ENCODE measurements around the gene ARAP1.

Gene ARAP1

GRCh38 chr11:72742513-72743320, 9.5 kb downstream of the ARAP1 start:
- no peak for DNase-seq (ENCODE audit: low read depth)

DNA sequence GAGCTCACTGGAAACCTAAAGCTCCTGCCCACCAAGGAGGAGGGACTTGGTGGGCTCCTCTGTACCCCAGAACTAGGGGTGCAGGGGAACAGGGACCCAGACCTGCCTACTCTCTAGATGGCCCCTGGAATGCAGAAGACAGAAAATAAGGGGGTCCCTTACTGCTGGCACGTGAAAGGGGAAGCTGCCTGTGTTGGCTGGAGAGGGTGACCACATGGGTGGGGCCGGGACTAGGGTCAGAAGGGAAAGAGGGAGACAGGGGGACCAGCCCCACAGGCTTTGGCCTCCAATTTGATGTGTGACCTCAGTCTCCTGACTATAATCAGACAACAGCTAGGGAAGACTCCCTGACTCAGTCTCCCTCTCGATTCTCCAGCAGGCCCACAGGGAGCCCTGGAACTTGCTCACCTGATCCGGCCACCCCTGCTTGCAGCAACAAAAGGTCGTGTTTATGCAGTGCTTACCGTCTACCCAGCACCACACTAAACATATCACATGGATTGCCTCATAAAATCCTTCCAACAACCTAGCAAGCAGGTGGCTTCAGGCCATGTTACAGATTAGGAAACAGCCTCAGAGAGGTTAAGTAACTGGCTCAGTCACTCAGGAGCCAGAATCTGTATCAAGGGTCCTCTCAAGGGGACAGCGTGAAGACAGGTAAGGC, 10.2 kb downstream of the ARAP1 start:
- DNase-seq (ENCODE audit: low read depth) = no peak

GRCh38 chr11:72741429-72741833, 10.8 kb downstream of the ARAP1 start:
- DNase-seq (ENCODE audit: low read depth) = no peak

GRCh38 chr11:72740562-72741428, 11.4 kb downstream of the ARAP1 start:
- DNase-seq (ENCODE audit: low read depth) = no peak

- no peak for DNase-seq (ENCODE audit: low read depth)
Observed at GRCh38 chr11:72740060-72740424, 12.2 kb downstream of the ARAP1 start.

DNA sequence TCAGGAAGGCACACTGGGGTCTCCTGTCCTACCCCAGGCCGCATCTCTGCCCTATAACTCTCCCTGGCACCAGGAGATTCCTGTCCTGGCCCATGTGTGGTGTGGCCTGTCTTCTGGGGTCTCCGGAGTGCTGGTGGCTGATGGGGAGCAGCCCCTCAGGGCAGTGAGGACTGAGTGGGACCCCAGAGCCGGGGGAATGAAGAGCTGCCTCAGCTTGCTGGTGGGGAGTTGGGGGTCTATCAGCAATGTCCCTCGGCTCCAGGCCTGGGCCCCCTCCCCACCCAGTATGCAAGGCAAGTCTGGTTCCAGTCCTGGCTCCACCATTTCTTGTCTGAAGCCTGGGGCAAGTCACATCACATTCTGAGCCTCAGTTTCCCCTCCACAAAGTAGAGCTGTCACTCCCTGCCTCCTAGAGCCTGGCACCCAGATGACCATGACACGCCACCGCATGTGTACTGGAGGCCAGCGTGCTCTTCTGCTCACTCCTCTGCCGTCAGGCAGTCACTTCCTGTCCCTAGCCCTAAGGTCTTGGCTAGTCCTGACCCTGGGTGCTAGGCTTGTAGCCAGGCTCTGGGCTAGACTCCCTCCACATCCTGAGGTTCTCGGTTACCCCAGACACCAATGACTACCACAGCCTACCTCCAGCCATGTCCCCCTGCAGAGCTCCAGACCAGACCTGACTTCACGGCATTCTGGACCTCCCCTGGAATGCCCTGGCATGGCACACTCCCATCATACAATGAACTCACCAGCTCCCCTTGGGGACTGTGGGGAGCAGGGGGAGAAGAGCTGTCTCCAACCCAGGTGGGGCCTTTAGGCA, 12.8 kb downstream of the ARAP1 start:
- no peak for DNase-seq (ENCODE audit: low read depth)

GRCh38 chr11:72738199-72739141, 13.7 kb downstream of the ARAP1 start:
- no peak for DNase-seq (ENCODE audit: low read depth)

DNA sequence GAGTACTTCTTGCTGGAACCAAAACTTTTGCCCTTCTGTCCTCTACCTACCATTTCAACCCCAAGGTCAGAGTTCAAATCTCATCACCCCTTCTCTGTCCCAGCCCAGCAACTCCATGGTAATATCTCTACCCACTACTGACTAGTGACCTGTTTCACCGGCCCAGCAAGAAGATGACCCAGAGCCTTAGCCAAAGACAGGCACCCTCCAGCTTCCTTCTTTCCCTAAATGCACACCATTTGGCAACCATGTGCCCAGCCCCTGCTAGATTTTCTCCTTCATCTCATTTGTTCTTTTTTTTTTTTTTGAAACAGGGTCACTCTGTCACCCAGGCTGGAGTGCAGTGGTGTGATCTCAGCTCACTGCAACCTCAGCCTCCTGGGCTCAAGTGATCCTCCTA, 14.9 kb downstream of the ARAP1 start:
- no peak for DNase-seq (ENCODE audit: low read depth)

DNA sequence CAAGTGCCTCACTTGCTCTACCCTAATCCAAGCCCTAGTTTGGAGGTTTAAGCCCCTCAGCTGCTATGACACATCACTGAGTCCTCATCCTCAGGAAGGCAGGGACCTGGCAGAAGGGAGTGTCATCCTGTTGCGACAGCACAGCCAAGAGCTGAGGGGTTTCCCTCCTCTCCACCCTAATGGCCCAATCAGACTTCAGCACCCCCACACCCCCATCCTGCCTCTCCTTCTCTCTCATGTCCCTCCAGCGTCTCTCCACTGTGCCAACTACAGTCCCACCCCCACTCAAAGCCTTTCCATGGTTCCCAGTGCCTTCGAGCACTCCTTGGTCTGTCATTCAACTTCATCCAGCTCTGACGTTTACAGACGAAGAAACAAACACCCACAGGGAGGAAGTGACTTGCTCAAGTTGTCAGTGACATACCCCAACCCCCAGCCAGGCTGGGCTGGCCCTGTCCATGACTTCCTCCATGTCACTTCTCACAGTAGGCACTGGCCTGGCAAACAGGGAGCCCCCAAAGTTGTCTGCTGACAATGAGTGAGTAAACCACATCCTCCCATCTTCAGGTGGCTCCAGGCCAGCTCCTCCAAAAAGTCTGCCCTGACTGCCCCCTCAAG, 15.6 kb downstream of the ARAP1 start:
- DNase-seq (ENCODE audit: low read depth) = peak; percentile 42

- DNase-seq (ENCODE audit: low read depth) = no peak
Observed at GRCh38 chr11:72735495-72736027, 16.6 kb downstream of the ARAP1 start.

- no peak for DNase-seq (ENCODE audit: low read depth)
Observed at GRCh38 chr11:72732329-72732728, 19.9 kb downstream of the ARAP1 start.

GRCh38 chr11:72730737-72731136, 21.5 kb downstream of the ARAP1 start:
- no peak for DNase-seq (ENCODE audit: low read depth)

GRCh38 chr11:72730243-72730642, 22.0 kb downstream of the ARAP1 start:
- DNase-seq (ENCODE audit: low read depth) = no peak

GRCh38 chr11:72727521-72727920, 24.7 kb downstream of the ARAP1 start:
- DNase-seq (ENCODE audit: low read depth) = no peak

DNA sequence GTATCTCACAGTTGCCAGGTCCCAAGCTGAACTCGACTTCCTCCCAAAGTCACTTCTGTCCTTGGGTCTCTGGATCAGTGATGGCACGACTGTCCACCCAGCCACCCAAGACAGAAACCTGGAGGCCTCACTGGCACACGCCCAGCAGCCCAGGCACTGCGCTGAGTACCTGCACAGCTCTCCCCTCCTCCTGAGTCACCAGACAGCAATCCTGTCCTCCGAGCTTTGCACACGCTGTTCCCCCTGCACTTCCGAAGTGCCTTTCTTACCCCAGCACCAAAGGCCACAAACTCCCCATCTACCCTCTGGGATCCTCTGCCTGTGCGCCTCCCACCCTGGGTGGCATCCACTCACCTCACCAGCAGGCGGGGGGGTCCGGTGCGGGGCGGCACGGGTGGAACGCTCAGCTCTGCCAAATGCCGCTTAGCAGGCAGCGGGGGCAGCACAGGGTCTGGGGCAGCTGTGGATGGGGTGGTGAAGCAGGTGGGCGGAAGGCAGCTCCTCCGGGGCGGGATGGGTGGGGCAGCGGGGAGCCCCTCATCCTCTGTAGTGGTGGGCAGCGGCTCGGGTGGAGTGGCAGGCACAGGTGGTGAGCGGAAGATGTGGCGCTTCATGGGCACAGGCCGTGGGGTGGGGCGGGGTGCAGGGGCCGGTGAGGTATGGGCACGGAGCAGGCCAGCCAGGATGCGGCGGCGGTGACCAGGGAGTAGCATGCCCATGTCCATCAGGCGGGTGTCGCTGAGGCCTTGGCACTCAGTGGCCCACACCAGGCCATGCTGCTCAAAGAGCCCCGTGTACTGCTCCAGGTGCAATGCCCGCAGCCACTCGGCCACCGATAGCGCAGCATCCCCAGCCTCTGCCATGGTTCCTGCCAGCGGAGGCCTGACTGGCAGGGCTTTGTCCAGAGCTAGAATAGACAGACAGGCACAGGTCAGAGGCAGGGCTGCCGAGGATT, 25.7 kb downstream of the ARAP1 start:
- DNase-seq (ENCODE audit: low read depth) = no peak

DNA sequence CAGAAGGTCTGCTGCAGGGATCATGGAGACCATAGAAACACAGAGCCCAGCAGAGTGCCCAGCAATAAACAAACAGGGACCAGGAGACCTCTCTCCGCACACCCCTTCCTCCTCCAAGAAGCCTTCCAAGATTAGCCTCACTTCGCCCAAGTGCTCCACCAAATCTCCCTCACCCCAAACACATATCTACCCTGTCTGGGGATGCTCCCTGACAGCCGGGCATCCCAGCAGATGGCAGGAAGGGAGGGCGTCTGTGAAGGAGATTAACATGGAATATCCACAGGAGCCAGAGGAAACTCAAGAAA, 26.5 kb downstream of the ARAP1 start:
- no peak for DNase-seq (ENCODE audit: low read depth)

DNA sequence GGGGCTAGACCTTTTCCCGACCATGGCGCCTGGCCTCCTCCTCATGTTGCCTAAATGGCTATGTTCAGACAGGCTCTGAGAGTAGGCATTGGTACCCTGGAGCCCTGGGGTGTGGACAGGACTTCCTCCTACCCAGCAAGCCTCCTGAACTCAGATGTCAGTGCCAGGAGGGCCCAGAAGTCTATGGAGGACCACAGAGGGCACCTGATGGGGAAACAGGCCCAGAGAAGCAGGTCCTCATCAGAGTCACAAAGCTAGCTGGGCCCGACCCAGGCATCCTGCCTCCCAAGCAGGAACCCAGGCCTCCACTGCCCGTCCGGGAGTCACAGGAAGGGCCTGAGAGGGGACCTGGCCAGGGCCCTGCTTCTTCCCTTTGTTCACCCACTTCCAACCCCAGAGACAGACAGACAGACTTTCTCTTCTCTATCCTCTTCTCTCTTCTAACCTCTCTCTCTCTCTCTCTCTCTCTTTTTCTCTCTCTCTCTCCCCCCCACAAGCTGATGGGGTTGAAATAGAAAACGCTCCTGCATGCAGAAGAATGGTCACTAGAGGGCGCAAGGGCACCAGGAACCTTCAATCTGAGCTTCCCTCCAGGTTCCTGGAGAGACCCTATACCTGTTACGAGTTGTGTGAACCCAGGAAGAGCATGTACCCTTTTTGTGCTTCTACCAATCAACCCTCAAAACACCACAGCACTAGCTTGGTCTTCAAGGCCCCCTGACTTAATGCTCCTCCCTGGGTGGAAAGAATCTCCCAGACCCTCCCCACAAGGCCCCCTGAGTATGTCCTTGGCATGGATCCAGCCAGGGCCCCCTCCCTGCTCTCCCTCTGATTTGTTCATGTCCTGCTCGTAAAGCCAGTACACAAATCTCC, 27.1 kb downstream of the ARAP1 start:
- DNase-seq (ENCODE audit: low read depth) = peak; percentile 58

- no peak for DNase-seq (ENCODE audit: low read depth)
Observed at GRCh38 chr11:72724021-72724551, 28.1 kb downstream of the ARAP1 start.
